ENCODE results near the gene ELMO1. TPM values are rescaled to one million over a fixed set of nuclear protein-coding genes. Genes with fewer than 3 reads are reported as not detected.

ELMO1 gene
- total RNA-seq, 1 donor from 2014 or later: 30.3 TPM

DNA sequence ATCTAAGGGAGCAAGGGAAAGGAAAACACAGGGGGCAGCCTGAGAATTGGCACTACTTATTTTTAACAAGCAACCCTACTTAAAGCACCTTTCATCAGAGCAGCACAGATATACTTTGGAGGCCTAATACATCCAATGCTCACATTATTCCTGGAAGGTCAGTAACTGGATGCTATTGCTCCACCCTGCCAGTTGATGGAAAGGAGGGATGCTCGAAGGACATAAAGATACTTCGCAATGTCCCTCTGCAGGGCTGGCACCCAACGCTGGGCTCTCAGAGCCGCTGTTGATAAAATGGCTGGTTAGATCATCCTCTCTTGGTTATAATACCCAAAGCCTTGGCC lies 416.4 kb downstream of the ELMO1 start:
- no peak for DNase-seq (ENCODE audit: low read depth in 2 of 2)

DNA sequence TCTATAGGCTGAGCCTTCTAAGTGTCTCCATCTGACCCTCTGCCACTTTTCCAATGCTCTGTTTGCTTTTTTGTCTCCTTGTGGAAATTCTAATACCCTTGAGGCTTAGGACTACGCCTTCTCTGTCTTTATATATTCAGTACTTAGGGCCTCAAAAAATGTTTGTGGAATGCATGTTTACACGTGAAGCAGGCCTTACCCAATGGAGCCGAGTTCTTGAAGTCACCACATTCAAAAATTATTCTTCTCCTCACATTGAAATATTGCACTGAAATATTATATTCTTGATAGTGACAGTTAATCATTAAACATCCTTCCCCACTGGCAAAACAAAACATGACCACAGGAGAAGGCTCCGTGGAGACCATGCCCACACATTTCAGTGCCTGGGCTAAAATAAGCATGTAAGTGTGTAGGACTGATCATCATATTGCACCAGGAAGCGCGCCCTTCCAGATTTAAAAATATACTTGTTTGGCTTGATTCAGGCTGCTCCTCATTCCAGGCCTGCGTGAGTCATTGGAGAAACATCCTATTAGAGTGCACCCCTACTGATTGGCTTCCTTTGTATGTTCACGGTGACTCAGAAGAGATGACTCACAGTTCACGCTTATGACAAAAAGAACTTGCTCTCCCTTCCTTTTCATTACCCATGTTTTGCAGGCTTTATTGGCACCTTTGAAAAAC lies 416.9 kb downstream of the ELMO1 start:
- peak; percentile 99 to 100 for DNase-seq (ENCODE audit: low read depth in 2 of 2)

DNA sequence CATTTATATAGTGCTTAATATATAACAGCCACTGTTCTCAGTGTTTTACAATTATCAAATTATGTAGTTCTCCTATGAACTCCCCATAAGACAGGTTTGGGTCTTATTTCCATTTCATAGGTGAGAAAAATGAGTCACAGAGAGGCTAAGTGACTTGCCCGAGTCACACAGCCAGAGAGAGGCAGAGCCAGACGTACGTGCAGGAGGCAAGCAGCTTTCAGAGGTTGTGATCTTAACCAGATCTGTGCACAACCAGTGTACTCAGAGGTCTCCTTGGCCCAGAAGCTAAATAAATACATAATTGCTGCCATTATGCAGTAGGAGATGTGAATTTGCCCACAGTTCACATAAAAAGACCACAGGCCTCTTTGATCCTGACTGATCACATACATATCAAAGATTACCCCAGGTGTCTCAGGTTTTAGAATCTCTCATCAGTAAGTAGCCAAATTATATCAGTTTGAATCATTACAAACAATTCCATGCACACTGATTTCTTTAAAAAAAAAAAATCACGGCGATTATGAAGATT lies 419.7 kb downstream of the ELMO1 start:
- DNase-seq (ENCODE audit: low read depth in 2 of 2): no peak

DNA sequence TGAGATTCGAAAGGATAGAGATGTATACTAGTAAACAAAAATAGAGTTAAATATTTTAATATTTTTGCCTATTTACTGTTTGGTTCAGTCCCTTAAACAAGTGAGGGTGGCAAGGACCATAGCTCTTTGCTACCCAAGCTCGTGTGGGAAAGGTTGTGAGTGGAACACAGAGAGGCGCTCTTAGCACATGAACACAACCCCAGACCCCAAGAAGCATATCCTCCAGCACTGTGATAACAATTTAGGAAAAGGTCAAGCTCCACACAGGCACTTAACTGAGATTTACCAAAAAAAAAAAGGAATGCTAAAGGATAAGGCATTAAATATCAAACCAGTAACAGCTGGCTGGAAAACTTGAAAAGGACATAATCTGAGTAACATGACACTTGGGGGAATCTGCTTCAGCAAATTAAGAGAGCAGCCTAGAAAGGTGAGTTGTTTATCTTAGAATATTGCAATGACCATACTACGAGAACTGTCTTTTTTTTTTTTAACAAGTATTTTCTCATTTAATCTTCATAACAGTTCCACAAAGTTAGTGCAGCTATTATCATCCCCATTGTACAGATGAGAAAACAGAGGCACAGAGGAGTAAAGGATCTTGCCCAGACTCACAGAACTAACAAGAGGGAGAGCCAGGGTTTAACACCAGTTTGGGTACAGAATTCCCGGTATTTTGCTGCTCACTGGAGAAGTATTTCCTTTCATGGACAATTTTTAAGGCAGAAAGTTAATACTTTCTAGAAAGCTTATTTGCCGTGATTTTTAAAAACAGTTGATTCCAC lies 420.9 kb downstream of the ELMO1 start:
- no peak for DNase-seq (ENCODE audit: low read depth in 2 of 2)

DNA sequence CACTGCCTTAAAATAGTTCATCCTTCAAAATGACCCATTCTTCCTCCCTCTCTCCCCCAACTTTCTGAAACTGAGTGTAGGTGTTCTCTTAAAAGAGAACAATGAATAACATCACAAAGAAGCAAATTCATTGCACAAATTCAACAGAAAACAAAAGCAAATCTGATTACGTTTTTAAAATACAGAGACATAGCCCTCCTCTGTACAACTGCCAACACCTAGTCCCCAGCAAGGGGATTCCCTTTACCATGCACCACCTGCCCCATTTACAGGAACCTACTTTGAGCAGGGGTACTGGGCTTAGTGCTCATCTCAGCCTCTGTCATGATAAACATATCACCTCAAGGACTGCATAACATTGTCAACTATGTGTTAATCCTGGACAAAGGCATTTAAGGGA lies 421.6 kb downstream of the ELMO1 start:
- DNase-seq (ENCODE audit: low read depth in 2 of 2): no peak

DNA sequence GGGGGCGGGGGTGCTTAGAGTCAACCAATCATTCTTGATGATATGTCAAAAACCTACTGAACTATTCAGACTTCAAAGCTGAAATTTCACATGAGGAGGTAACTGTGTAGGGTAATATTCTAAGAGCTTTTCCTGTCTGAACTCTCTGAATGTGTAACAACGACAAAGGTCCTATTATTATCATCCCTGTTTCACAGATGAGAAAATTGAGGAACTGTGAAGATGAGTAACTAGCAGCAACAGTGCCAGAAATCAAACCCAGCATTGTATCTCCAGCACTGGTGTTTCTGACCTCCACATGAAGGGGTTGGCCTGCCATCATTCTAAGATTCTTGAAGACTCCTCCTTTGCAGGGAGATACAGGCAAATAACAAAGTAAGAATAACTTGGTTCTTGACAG lies 429.7 kb downstream of the ELMO1 start:
- DNase-seq (ENCODE audit: low read depth in 2 of 2): no peak

DNA sequence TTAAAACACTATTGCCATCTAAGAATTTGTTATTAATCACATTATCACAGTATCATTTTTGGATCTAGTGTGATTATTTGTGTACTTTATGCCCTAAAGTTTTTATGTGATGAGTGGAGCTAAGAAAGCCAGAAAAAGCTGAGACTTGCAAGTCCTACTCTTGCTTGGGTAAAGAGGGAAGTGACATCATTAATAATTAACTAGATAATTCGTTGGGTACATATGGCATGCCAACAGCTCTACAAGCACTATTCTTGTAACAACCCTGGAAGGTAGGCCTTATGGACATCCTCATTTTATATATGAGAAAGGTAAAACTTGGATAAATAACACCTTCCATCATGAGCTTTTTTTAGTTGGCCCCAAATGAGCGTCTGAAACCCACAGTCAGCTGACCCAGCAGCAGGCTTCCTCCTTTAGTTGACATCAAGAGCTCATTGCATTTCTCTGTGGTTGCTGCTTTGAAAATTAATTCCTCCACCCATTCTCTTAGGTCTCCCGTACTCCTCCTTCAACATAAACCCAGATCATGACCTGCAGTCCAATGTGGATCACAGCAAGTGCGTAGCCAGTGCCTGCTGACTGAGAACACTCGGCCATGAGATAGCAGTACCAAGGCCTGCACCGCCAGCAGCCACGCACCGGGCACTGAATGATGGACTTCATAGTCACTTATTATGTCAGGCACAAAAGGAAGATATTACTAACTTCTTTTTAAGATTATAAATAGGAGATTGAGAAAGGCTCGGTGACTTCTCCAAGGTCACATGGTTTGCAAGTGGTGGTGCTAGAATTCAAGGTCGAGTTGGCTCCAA lies 432.4 kb downstream of the ELMO1 start:
- no peak for DNase-seq (ENCODE audit: low read depth in 2 of 2)

DNA sequence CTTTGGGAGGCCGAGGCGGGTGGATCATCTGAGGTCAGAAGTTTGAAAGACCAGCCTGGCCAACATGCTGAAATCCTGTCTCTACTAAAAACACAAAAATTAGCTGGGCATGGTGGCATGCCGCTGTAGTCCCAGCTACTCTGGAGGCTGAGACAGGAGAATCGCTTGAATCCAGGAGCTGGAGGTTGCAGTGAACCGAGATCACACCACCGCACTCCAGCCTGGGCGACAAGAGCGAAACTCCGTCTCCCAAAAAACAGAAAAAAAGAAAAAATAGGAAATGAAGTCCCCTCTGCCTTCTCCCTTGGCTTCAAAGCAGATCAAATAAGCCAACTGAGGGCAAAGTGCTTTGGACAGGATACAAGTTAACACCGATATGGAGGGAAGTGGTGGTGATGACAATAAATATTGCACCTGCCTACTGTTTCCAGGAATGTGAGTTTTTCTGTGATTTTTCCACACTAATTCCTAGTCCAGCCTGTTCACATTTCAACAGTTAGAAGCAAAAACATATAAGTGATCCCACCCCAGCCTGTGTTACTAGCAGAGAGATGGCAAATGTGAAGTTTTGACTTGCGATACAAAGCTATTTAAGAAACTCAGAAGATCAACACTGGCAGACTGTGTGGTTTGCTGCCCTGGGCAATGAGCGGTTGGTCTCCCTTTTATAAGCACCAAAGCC lies 433.2 kb downstream of the ELMO1 start:
- peak in 1 of 2 donors; percentile 68 for DNase-seq (ENCODE audit: low read depth in 2 of 2)

DNA sequence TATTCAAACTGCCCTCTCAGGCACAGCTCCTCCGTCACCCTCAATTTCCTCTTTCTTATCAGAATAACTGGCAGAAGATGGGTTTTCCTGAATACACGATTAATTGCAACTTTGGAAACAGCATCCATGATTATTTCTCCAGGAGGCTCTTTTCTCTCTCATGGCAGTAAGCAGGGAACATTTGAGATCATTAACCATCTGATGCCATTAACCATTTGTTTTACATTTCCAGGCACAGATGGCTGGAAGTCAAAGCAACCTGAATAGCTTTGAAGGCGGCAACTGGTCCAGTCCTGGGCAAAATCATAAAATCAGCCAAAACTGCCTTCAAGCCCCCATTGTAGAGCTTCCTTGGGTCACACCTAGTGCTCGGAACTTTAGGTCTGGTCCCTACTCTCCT lies 434.9 kb downstream of the ELMO1 start:
- no peak for DNase-seq (ENCODE audit: low read depth in 2 of 2)

DNA sequence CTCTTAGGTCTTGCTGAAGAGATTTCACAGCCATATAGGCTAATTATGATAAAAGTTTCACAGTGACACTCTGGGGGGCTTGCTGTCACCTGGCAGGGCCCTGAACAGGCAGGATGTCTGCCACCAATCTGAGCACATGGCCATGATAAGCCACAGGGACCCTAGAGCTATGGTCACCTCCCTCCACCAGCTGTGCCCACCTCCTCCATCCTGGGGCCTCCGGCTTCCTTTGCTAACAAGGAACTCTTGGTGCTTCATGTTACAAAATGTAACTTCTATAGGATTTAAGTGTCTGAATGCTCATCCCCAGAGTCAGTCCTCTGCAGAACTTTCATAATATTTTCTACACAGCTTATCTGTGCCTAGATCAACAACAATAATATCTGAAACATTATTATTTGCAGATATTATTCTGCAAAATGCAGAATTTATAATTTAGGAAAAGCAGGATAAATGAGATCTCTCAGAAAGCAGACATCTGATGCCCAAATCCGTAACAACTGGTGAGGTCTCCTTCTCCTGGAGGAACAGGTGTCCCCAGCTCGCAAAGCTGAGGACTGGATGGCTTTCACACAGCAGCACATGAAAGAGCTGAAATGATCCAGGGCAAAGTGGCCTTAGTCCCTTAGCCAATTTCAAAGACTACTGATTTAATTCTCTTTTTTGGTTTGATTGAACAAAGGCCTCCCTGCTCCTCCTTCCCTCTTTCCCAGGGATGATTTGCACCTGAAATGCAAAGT lies 437.3 kb downstream of the ELMO1 start:
- DNase-seq (ENCODE audit: low read depth in 2 of 2): no peak

DNA sequence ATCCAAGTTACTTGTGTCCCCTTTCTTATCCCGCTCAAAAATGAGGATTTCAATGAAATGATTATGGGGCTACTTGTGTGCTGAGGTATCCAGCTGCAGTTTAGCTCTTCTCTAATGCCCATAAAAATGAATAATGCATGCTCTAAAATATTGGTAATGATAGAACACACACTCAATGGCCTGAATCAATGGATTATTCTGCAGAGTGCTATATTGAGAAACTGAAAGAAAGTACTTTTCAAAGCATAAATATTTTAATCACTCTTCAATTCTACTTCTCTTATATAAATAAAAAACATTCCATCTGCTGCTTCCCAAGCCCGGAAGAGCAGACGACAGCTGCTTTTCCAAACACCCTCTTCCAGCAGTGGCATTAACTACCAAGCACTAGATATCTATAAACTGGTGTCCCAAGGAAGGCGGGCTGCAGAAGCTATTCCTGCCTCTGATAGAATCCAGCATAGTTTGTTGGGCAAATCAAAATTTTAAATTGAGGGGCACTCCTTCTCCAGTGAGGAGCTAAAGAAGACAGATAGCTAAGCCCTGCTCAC lies 439.5 kb downstream of the ELMO1 start:
- no peak for DNase-seq (ENCODE audit: low read depth in 2 of 2)

DNA sequence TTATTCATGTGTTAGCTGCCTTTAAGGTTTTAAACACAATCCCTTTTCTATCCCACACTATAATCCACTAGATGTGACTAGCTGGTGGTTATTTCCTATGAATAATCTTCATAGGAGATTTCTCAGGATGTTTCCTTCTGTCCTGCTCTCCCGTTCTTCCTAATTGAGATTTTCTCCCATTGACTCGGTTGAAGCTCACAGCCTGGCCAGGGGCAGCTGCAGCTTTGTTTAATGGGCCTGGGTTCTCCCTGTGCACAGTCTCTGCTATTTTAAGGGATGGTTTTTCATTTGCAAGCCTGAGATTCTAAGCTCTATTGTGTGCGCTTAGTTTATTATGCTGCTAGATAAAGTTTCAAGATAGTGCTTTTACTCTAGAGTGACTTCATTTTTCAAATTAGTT lies 441.0 kb downstream of the ELMO1 start:
- DNase-seq (ENCODE audit: low read depth in 2 of 2): no peak

DNA sequence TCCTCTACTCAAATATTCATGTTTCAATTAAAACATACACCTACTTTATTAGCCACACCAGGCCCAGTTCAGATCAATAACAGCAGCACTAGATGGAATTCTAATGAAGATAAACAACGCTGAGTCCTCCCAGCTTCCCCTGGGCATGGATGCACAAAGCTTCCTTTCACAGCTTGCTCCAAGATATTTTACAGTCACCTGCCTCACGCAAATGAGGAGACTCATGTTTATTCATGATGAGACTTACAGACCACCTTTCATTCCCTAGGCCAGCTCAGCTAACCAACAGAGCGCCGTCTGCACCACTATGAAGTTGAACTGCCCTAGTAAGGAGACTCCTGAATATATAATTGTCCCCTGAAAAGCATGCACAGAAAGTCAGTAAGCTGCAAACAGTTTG lies 441.4 kb downstream of the ELMO1 start:
- DNase-seq (ENCODE audit: low read depth in 2 of 2): no peak

DNA sequence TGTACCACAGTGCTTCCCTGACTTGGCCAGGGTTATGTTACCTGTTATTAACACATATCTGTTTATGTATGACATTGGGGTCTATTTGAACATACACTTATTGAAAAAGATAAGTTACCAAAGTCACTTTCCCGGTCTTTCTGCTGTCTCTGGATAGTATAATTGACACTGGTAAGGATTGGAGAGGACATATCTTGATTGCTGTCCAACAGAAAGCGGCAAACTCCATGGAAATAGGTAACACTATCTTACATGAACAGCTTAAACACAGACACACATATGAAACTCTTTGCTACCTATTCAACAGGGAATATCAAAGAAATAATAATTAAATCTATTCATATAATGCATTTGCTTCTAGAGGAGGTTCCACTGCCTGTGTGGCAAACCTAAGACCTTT lies 441.9 kb downstream of the ELMO1 start:
- DNase-seq (ENCODE audit: low read depth in 2 of 2): no peak

DNA sequence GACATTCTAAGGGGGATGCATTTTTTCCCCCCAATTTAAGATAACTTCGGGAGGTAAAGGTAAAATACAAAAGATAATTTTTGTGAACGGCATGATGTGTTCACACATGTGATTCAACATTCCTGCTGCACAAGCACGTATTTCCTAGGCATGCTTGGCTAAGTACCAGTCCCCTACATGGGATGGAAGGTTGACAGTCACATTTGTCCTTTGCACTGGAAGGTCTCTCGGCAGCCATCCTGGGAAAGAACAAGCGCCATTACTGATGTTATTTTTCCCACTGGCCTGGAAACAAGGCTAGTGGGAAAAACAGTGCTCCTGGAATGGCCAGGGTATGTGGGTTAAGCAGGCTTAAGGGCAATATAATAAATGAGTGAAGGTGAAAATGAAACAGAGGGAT lies 448.2 kb downstream of the ELMO1 start:
- peak in 1 of 2 donors; percentile 48 for DNase-seq (ENCODE audit: low read depth in 2 of 2)

DNA sequence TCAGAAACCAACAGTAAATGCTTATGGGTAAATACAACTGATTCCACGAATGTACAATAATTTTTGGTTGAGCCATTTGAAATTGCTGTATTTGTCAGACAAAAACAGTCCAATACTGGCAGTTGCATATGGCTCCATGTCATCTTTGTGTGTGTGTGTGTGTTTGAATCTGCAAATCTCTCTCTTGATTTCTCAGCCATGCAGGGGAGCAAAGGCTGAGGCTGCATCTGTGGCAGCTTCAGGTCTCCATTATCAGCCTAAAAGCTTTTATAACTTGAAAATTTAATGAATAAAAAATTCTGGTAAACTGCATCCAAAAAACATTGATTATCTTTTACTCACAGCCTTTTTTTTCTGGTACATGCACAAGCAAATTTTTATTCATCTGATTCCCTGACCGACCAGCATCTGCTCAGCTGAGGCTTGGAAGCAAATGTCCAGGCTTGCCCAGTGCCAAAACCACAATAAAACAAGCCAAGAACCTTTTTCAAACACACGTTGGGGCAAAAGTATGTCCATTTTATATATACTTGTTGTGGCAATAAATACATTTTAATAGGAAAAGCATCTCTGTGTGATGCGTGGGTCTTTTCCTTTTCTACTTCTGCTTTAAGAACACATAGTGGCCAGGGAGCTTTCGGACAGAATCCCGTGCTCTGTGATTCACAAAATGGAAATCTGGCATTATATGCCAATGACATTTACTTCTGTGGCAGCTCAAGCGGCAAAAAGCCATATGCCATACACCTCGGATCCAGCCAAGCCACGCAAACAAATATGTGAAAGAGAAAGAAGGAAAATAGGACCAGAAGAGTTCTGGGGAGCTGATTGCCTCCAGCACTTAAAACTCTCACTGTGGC lies 448.8 kb downstream of the ELMO1 start:
- DNase-seq (ENCODE audit: low read depth in 2 of 2): no peak

DNA sequence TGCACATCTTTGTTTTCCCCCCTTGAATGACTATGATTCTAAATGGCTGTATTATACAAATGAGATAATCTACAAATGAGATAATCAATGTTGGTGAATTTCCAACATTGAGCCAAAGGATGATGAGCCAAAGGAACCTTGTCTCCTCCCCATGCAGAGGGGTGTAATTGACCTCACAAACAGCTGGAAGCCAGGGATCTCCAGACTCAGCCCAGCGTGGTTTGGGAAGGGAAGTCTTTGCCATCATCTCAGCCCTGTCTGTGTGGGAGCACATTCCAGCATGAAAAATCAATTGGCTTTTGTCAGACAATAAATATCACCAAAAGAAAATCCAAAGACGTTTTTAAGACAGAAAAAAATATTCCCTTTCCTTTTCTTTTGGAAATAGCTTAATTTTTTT lies 452.9 kb downstream of the ELMO1 start:
- DNase-seq (ENCODE audit: low read depth in 2 of 2): no peak

DNA sequence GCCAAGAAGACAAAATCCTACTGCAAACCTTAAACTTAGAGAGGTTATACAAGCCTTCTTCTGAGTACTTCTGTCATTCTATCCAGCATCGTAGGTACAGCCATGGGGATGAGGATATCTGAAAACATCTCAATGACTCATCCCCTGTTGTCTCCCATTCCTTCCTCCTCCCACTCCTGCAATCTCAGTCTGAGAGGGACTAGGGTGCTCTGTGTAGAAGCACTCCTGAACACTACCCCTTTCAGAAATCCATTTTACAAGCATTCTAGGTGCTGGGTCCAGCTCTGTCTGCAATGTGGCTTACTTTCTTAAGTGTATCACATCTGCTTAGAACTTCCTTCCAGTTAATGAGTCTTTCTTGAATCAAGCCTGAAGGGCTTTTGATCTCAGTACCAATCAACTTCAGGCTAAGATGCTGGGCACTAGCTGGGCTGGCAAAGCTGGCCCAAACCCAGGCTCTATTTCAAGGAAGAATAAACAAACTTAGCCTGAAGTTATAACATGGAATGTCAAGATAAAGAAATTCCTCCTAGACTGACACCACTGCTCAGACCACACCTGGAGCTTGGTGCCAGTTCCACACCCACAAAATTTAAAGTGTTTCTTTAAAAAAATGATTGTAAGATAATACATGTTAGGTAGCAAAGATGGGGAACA lies 454.1 kb downstream of the ELMO1 start:
- DNase-seq (ENCODE audit: low read depth in 2 of 2): no peak
